GM19193 (cell line): ENCODE results near the gene TRIM38.

Experiments used
- POLR2A ChIP-seq: IDR thresholded peaks from 4 replicates; pipeline ENCODE4 v1.6.1; 2011; ENCODE audit not compliant: insufficient read depth, insufficient read length; ENCODE audit errors: extremely low read depth

Gene TRIM38

DNA sequence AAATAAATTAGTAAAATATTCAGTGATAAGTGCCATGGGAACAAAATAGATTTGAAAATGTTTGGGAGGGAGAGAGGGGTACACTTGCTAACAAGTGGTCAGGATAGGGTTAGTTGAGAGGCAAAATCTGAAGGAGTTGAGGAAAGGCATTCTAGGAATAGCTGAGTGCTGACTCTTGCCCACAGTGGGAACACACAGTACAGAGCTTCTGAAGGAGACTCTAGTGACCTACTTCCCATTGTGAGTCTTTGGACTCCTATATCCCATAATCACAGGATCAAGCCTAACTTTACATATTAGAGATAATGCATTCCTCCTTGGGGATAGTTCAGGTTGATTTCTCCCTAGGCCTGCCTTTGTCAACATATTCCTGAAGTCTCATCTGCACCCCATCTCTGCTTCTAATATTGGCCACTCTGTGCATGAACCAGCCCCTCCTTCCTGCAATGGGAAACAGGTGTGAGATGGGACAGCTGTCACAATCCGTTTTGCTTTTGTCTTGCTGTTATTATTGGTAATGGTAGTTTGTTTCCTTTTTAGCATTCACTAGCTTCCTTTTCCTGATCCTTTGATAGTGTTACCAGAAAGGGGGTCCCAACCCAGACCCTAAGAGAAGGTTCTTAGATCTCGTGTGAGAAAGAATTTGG, 2.6 kb upstream of the TRIM38 start:
- TF ChIP-seq POLR2A = no peak

- TF ChIP-seq POLR2A = no peak
These were observed 1.9 kb upstream of the TRIM38 start for GRCh38 chr6:25960734-25961133.

- TF ChIP-seq POLR2A = no peak
These were observed 918 bp upstream of the TRIM38 start for GRCh38 chr6:25961619-25962148.

DNA sequence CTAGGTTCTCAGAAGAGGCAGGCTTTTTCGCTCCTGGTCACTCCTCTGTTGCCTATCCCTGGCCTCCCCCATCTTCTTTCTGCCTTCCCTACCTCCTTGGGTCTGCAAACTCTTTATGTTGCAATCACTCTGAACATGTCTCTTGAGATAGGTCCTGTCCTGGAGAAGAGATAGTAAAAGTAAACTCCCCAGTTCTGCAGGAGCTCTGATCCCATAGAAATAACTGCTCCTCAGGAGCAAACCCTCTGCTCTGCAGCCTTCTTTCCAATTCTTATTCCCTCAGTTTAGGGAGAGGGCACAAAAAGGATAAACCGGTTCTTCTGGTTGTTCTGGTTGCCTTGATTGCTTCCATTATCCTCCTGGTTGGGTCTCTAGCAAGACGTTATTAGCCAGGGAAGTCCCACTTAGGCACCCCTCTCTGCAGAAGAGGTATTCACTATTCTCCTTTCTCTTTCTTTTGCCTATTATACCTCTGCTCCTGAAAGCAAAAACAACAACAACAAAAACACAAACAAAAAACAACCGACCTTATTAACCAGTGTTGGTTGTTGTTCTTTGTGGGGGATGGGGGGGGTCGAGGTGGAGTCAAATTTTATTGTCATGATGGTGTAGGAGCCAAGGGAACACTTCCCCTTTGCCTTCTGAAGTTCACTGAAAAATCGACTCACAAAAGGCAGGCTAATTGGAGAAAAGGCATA, 973 bp downstream of the TRIM38 start:
- TF ChIP-seq POLR2A = no peak

GRCh38 chr6:25965058-25965457, 2.5 kb downstream of the TRIM38 start:
- TF ChIP-seq POLR2A = no peak

DNA sequence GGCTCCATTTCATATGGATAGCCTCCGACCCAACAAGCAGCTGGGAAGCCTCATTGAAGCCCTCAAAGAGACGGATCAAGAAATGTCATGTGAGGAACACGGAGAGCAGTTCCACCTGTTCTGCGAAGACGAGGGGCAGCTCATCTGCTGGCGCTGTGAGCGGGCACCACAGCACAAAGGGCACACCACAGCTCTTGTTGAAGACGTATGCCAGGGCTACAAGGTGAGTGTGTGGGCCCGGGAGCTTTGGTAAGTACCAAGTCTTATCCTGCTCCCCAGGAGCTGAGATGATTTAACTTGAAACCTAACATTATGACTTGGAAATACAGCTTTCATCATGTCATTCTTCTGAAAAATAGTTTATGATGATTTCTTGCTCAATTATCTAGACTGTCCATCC, 4.1 kb downstream of the TRIM38 start:
- no peak for TF ChIP-seq POLR2A

GRCh38 chr6:25968769-25969168, 6.2 kb downstream of the TRIM38 start:
- no peak for TF ChIP-seq POLR2A

- TF ChIP-seq POLR2A = no peak
These were observed 8.7 kb downstream of the TRIM38 start for GRCh38 chr6:25971187-25971821.

DNA sequence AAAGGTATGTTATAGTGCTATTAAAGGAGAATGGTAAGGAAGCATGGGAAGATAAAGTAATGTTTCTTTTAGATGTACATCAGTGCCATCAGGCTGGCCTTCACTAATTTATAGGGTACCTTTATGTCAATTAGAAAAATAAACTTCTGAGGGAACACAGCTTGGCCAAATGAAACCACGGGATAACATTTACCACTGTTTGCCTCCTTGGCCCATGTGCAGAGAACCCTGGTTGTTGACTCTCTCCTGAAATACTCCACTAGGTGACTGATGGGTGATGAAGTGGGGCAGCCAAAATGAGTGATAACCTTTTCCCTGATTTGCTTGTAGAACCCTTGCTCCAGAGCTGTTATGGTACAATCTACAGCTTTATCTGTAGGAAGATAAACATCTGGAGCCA, 9.5 kb downstream of the TRIM38 start:
- no peak for TF ChIP-seq POLR2A

DNA sequence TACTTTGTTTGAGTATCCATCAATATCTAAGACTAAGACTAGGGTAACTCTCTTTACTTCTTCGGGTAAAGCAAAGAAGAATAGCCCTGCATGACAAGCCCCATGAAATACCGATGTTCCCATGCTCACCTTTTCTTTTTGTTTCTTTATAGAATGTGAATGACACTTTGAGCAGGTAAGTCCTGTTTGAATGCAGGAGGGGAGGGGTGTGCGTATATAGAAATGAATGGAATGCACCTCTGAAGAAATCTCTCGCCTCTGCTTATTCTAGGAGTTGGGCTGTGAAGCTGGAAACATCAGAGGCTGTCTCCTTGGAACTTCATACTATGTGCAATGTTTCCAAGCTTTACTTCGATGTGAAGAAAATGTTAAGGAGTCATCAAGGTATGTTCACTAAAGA, 10.3 kb downstream of the TRIM38 start:
- TF ChIP-seq POLR2A = no peak

DNA sequence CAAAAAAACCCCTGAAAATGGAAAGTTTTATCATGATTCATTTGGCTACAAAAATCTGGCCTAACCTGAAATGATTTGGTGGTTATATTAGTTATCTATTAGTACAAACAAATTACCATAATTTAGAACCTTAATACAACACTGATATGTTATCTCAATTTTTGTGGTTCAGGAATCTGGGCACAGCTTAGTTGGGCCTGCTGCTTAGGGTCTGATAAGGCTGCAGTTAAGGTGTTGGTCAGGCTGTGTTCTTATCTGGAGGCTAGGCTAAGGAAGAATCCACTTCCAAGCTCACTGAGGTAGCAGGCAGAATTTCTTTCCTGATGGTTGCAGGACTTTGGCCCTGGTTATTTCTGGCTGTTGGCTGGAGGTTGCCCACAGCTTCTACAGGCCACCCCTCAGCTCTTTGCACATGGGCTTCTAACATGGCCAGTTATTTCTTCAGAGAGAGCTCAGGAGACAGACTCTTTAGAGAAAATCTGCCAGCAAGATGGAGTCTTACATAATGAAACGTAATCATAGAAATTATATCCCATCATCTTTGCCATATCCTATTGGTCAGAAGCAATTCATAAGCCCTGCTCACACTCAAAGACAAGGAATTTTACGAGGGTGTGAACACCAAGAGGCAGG, 11.4 kb downstream of the TRIM38 start:
- TF ChIP-seq POLR2A = no peak

GRCh38 chr6:25975923-25976560, 13.4 kb downstream of the TRIM38 start:
- no peak for TF ChIP-seq POLR2A

GRCh38 chr6:25980935-25981334, 18.3 kb downstream of the TRIM38 start:
- no peak for TF ChIP-seq POLR2A

DNA sequence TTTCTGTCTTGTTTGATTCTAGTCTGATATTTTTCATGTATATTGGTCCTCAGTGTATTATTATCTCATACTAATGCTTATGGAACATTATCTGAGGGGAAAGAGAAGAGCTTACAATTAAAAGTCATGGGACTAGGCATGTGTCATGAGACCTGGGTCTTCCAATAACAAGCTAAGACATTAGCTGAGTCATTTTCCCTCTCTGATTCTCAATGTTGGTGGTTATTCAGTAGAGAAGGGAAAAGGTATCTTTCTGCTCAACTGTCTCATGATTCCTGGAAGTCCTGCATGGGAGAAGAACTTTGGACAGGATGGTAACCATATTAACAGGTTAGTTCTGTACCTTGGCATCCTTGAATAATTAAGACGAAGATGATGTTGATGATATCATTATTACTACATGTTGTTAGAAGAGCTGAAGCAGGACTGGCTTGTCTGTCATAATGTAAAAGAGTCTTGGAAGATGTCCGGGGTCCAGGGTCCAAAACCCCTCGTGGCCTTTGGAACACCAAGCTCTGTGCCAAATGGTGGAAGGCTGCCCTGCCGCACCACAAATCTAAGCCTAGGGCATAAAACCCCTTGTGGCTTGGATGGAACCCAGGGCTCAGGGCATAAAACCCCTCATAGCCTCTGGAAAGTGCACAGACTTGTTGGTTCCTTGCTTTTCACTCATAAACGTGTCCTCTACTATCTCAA, 19.1 kb downstream of the TRIM38 start:
- no peak for TF ChIP-seq POLR2A
